GM12878 (cell line): ENCODE measurements around the gene OR10A3. TPM values are rescaled to one million over a fixed set of nuclear protein-coding genes. Genes with fewer than 3 reads are reported as not detected.

Experiments
- ATAC-seq: fragments of 200-7000 bp; cut with Tn5 transposase; 3 replicates; pipeline ENCODE4 v1.9.1; 2020; ENCODE audit warnings: mild to moderate bottlenecking, moderate library complexity
- BruUV-seq: library from RNA; stranded (reverse); fragments of 400-500 nt; replicated peaks from 2 replicates; lab custom pipeline; 2021; lab: Mats Ljungman, UMichigan
- CTCF ChIA-PET: fragments of 300-600 bp; sonication (Branson Sonifier 250); formaldehyde crosslinking; extraction: SDS; loops from one replicate; lab custom pipeline; 2021; ENCODE audit warnings: inconsistent platforms; lab: Yijun Ruan, JAX
- POLR2A ChIA-PET: fragments of 350-600 bp; formaldehyde crosslinking; extraction: SDS; loops from one replicate; lab custom pipeline; 2021; ENCODE audit warnings: inconsistent platforms; lab: Charles Lee
- RAD21 ChIA-PET: fragments of 300-600 bp; sonication (Branson Sonifier 250); formaldehyde crosslinking; loops from one replicate; lab custom pipeline; 2023; ENCODE audit warnings: antibody characterized with exemption; ENCODE audit not compliant: unreplicated experiment; lab: Charles Lee
- SMC1A ChIA-PET: fragments of 300-600 bp; sonication (Branson Sonifier 250); formaldehyde crosslinking; loops from one replicate; lab custom pipeline; 2023; ENCODE audit not compliant: unreplicated experiment, uncharacterized antibody; lab: Charles Lee
- DNase-seq: peaks from one replicate; pipeline ENCODE4 v3.0.0-alpha.2; 2011; ENCODE audit warnings: low read depth, low spot score
- FAIRE-seq: peaks from 3 replicates; lab custom pipeline; 2011; peaks lifted over from hg19 to GRCh38; lab: Jason Lieb, UNC
- H2AFZ ChIP-seq: 2 replicates; pipeline ENCODE4 v1.6.0; 2011; ENCODE audit warnings: low read depth, low read length, control low read depth; ENCODE audit not compliant: control insufficient read depth
- H3K27ac ChIP-seq: 2 replicates; pipeline ENCODE4 v1.5.1; 2011; ENCODE audit warnings: control low read depth; ENCODE audit not compliant: control insufficient read depth, insufficient read depth
- H3K27me3 ChIP-seq, 2 experiments: replicated peaks in 1 of 2; 2 replicates each; pipeline versions ENCODE4 v1.6.0 to v1.6.1; 2011; ENCODE audit warnings: low read length in 1 of 2; ENCODE audit not compliant: control insufficient read depth in 2 of 2, insufficient read depth in 2 of 2
- H3K36me3 ChIP-seq, 2 experiments: 2 replicates each; pipeline ENCODE4 v1.5.1; 2011; ENCODE audit warnings: low read length in 1 of 2; ENCODE audit not compliant: control insufficient read depth in 2 of 2, insufficient read depth in 2 of 2
- H3K4me1 ChIP-seq: 2 replicates; pipeline ENCODE4 v1.6.1; 2011; ENCODE audit warnings: mild to moderate bottlenecking, low read length, moderate library complexity, mixed read lengths; ENCODE audit not compliant: control insufficient read depth, insufficient read depth
- H3K4me2 ChIP-seq: 2 replicates; pipeline ENCODE4 v1.6.0; 2011; ENCODE audit warnings: control low read depth; ENCODE audit not compliant: control insufficient read depth, insufficient read depth
- H3K4me3 ChIP-seq: fragments of 200-600 bp; sonication (generic); 2 replicates; pipeline ENCODE4 v1.5.1; 2016
- H3K79me2 ChIP-seq: 2 replicates; pipeline ENCODE4 v1.6.0; 2011; ENCODE audit warnings: low read length; ENCODE audit not compliant: control insufficient read depth, insufficient read depth
- H3K9ac ChIP-seq: 2 replicates; pipeline ENCODE4 v1.8.0; 2011; ENCODE audit warnings: low read length, control low read depth, mixed read lengths; ENCODE audit not compliant: control insufficient read depth, insufficient read depth
- H3K9me3 ChIP-seq: replicated peaks from 3 replicates; pipeline ENCODE4 v1.5.1; 2011; ENCODE audit warnings: mild to moderate bottlenecking, low read length; ENCODE audit not compliant: control insufficient read depth, insufficient read depth
- H4K20me1 ChIP-seq: 2 replicates; pipeline ENCODE4 v1.6.0; 2011; ENCODE audit not compliant: control insufficient read depth, insufficient read depth
- BACH1 ChIP-seq: fragments of 450-650 bp; IDR thresholded peaks from 2 replicates; pipeline ENCODE4 v1.6.1; 2017; ENCODE audit warnings: mild to moderate bottlenecking, borderline replicate concordance
- POLR2AphosphoS2 ChIP-seq: IDR thresholded peaks from 2 replicates; pipeline ENCODE4 v1.6.1; 2011; ENCODE audit warnings: low read depth, mild to moderate bottlenecking, low read length, improper control_type of control experiment, moderate library complexity
- SMAD1 ChIP-seq: fragments of 450-650 bp; IDR thresholded peaks from 2 replicates; pipeline ENCODE4 v1.6.1; 2018; ENCODE audit warnings: mild to moderate bottlenecking, low read depth; ENCODE audit not compliant: partially characterized antibody
- WGBS: methylation state at CpG from one replicate; pipeline ENCODE4 v1.1.6; 2016; ENCODE audit warnings: low lambda C conversion rate; ENCODE audit not compliant: insufficient replicate concordance, insufficient coverage; ENCODE audit errors: missing lambda C conversion rate; 5-methylcytosine and 5-hydroxymethylcytosine counted together
- in situ Hi-C: fragments of 300-500 bp; cut with MboI; formaldehyde crosslinking; loops from 9 replicates; pipeline ENCODE4 v1.14.3; 2018; ENCODE audit warnings: mixed read lengths
- intact Hi-C: fragments of 100-400 bp; cut with micrococcal nuclease; formaldehyde crosslinking; loops from one replicate; pipeline ENCODE4 v1.14.2; 2022; ENCODE audit not compliant: unreplicated experiment
- polyA plus RNA-seq, 11 experiments: library from polyadenylated mRNA; depleted of rRNA in 4 of 11; unstranded in 6 of 11; stranded (reverse) in 5 of 11; fragments of >200 nt; fragmentation: Nextera tagmentation in 4 of 11; fragmentation: Illumina TruSeq in 1 of 11; extraction: Ambion mirVana in 4 of 11; extraction: Trizol in 1 of 11; gene quantifications; 1 replicate in 1 of 11; 2 replicates in 10 of 11; pipeline versions ENCODE4 v1.2.1 to v1.2.3, GENCODE V29; 2011 to 2016; ENCODE audit warnings: inconsistent platforms in 2 of 11, missing spikeins in 2 of 11, low read depth in 1 of 11
- total RNA-seq, 4 experiments: library from RNA; depleted of rRNA in 3 of 4; stranded (reverse); fragments of >200 nt in 3 of 4; fragmentation: Illumina TruSeq in 1 of 4; extraction: Trizol in 1 of 4; gene quantifications; 2 replicates each; pipeline versions ENCODE4 v1.2.1 to v1.2.3, GENCODE V29; 2013 to 2021
- TF ChIP-seq, protein P1 (sequence below): IDR thresholded peaks from 2 replicates; pipeline ENCODE4 v1.6.1; 2012; ENCODE audit warnings: mild to moderate bottlenecking, low read depth, low read length
- TF ChIP-seq, protein P2 (sequence below): IDR thresholded peaks from 2 replicates; pipeline ENCODE4 v1.6.1; 2012; ENCODE audit warnings: low read depth, low read length, improper control_type of control experiment

OR10A3 gene
- total and polyA plus RNA-seq, 10 of the 15 experiments (the other 5 are each of a cell fraction or from before 2014, with no cell fraction given): 0.04 TPM; not detected in 9

DNA sequence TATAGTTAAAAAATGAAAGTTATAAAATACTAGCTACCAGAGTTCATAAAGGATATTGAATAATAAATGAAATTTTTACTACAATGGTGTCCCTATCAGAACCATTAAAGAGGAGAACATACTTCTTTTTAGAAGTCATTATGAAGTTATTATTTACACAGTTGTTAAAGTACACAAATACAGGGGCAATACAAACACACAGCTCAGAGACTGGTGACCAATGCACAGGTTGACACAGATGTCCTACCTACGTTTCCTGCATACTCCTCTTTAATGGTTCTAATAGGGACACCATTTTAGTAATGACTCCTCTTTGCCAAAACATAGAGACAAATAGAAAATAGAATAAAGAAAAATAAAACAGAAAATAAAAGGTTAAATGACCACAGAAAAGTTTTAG, 13.7 kb upstream of the OR10A3 start:
- no peaks in the 10 kb centered on the region for H3K79me2 ChIP-seq
- no peak overlapping the region for H3K4me2 ChIP-seq
- ATAC-seq: no peak
- in situ Hi-C loops: no loop called here
- ChIA-PET POLR2A (no interaction called here), RAD21 (no interaction called here), SMC1A (no interaction called here), CTCF (no interaction called here)
- H3K27me3 ChIP-seq: no peaks in the 10 kb centered on the region
- no peaks in the 10 kb centered on the region for H3K36me3 ChIP-seq
- no peak overlapping the region for H2AFZ ChIP-seq
- no peaks in the 10 kb centered on the region for H3K9me3 ChIP-seq
- no peak for FAIRE-seq
- no peak overlapping the region for H3K27ac ChIP-seq
- intact Hi-C loops: no loop called here
- H3K9ac ChIP-seq: no peak overlapping the region
- 0% methylated on average over 1 of the region's 1 CpG for WGBS
- no peaks in the 10 kb centered on the region for H4K20me1 ChIP-seq
- no TSS peak for BruUV-seq
- H3K4me3 ChIP-seq: no peak overlapping the region
- DNase-seq: no peak
- no peaks in the 10 kb centered on the region for H3K4me1 ChIP-seq
- TF ChIP-seq, protein P1, sequence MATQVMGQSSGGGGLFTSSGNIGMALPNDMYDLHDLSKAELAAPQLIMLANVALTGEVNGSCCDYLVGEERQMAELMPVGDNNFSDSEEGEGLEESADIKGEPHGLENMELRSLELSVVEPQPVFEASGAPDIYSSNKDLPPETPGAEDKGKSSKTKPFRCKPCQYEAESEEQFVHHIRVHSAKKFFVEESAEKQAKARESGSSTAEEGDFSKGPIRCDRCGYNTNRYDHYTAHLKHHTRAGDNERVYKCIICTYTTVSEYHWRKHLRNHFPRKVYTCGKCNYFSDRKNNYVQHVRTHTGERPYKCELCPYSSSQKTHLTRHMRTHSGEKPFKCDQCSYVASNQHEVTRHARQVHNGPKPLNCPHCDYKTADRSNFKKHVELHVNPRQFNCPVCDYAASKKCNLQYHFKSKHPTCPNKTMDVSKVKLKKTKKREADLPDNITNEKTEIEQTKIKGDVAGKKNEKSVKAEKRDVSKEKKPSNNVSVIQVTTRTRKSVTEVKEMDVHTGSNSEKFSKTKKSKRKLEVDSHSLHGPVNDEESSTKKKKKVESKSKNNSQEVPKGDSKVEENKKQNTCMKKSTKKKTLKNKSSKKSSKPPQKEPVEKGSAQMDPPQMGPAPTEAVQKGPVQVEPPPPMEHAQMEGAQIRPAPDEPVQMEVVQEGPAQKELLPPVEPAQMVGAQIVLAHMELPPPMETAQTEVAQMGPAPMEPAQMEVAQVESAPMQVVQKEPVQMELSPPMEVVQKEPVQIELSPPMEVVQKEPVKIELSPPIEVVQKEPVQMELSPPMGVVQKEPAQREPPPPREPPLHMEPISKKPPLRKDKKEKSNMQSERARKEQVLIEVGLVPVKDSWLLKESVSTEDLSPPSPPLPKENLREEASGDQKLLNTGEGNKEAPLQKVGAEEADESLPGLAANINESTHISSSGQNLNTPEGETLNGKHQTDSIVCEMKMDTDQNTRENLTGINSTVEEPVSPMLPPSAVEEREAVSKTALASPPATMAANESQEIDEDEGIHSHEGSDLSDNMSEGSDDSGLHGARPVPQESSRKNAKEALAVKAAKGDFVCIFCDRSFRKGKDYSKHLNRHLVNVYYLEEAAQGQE: no peak
- TF ChIP-seq, protein P2, sequence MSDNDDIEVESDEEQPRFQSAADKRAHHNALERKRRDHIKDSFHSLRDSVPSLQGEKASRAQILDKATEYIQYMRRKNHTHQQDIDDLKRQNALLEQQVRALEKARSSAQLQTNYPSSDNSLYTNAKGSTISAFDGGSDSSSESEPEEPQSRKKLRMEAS: no peak
- no peak for TF ChIP-seq POLR2AphosphoS2
- TF ChIP-seq SMAD1: no peak
- no peak for TF ChIP-seq BACH1
